Kidney epithelial cell (primary cell): ENCODE measurements around the gene NOP9. TPM values are rescaled to one million over a fixed set of nuclear protein-coding genes. Genes with fewer than 3 reads are reported as not detected.

ENCODE experiments used
- DNase-seq: peaks from one replicate; pipeline ENCODE4 v3.0.0-alpha.2; 2010; ENCODE audit warnings: low read depth
- H3K27me3 ChIP-seq: 2 replicates; pipeline ENCODE4 v1.6.0; 2011; ENCODE audit warnings: low read length; ENCODE audit not compliant: control insufficient read depth, insufficient read depth
- H3K36me3 ChIP-seq: 2 replicates; pipeline ENCODE4 v1.5.1; 2011; ENCODE audit warnings: low read length; ENCODE audit not compliant: control insufficient read depth, insufficient read depth
- H3K4me3 ChIP-seq: 2 replicates; pipeline ENCODE4 v1.5.1; 2011; ENCODE audit warnings: low read depth, mild to moderate bottlenecking, control low read depth, low read length
- CTCF ChIP-seq: IDR thresholded peaks from 2 replicates; pipeline ENCODE4 v1.5.1; 2011; ENCODE audit warnings: mild to moderate bottlenecking, moderate library complexity, low read length, control low read depth, inconsistent platforms; ENCODE audit not compliant: insufficient read depth, poor library complexity, severe bottlenecking
- total RNA-seq: library from RNA; depleted of rRNA; stranded (reverse); fragments of >200 nt; gene quantifications from 2 replicates; pipeline ENCODE4 v1.2.3, GENCODE V29; 2015

NOP9 gene
- total RNA-seq, 1 donor from 2014 or later = 28.7 TPM

GRCh38 chr14:24254630-24255392 lies 44.8 kb upstream of the NOP9 start:
- TF ChIP-seq CTCF = no peak
- Histone ChIP-seq H3K27me3 (no peaks in the 10 kb centered on the region), H3K36me3 (no peaks in the 10 kb centered on the region), H3K4me3 (no peak overlapping the region)
- DNase-seq = no peak

- Histone ChIP-seq H3K4me3 (no peak overlapping the region), H3K27me3 (no peaks in the 10 kb centered on the region), H3K36me3 (no peaks in the 10 kb centered on the region)
- DNase-seq = no peak
- TF ChIP-seq CTCF = no peak
Measured at GRCh38 chr14:24255438-24255837, 44.2 kb upstream of the NOP9 start.

- DNase-seq = no peak
- Histone ChIP-seq H3K4me3 (no peak overlapping the region), H3K36me3 (no peaks in the 10 kb centered on the region), H3K27me3 (no peaks in the 10 kb centered on the region)
- TF ChIP-seq CTCF = no peak
Measured at GRCh38 chr14:24255931-24256711, 43.5 kb upstream of the NOP9 start.

- Histone ChIP-seq H3K36me3 (no peaks in the 10 kb centered on the region), H3K27me3 (no peaks in the 10 kb centered on the region), H3K4me3 (no peak overlapping the region)
- no peak for TF ChIP-seq CTCF
- no peak for DNase-seq
Measured at GRCh38 chr14:24256960-24257359, 42.7 kb upstream of the NOP9 start.

- no peak for TF ChIP-seq CTCF
- no peaks in the 10 kb centered on the region for H3K36me3 ChIP-seq
- no peaks in the 10 kb centered on the region for H3K27me3 ChIP-seq
- no peak overlapping the region for H3K4me3 ChIP-seq
- no peak for DNase-seq
Measured at GRCh38 chr14:24258119-24258518, 41.5 kb upstream of the NOP9 start.
